IMR-90 (cell line): ENCODE measurements around the gene SIPA1L3.

Source experiments
- CTCF ChIP-seq: conservative IDR thresholded peaks from 2 replicates; pipeline ENCODE4 v1.5.1; 2012; ENCODE audit warnings: mild to moderate bottlenecking, low read depth, low read length, improper control_type of control experiment
- ELK1 ChIP-seq: fragments of 150-350 bp; IDR thresholded peaks from 2 replicates; pipeline ENCODE4 v1.6.1; 2016; ENCODE audit warnings: low read depth, mild to moderate bottlenecking, low read length, moderate library complexity, borderline replicate concordance
- MXI1 ChIP-seq: IDR thresholded peaks from 2 replicates; pipeline ENCODE4 v1.6.1; 2012; ENCODE audit warnings: low read depth, mild to moderate bottlenecking, low read length, moderate library complexity, borderline replicate concordance
- POLR2A ChIP-seq: IDR thresholded peaks from 2 replicates; pipeline ENCODE4 v1.6.1; 2012; ENCODE audit warnings: mild to moderate bottlenecking, low read depth, low read length
- RCOR1 ChIP-seq: IDR thresholded peaks from 2 replicates; pipeline ENCODE4 v1.6.1; 2012; ENCODE audit warnings: mild to moderate bottlenecking, low read length, improper control_type of control experiment; ENCODE audit not compliant: insufficient replicate concordance
- RFX5 ChIP-seq: IDR thresholded peaks from 2 replicates; pipeline ENCODE4 v1.8.0; 2012; ENCODE audit warnings: low read depth, mild to moderate bottlenecking, low read length, moderate library complexity

- TF ChIP-seq CTCF: no peak
- no peak for TF ChIP-seq RFX5
- TF ChIP-seq POLR2A: no peak
- no peak for TF ChIP-seq RCOR1
- no peak for TF ChIP-seq MXI1
- TF ChIP-seq ELK1: no peak
Measured at GRCh38 chr19:38191747-38192146, 284.7 kb downstream of the SIPA1L3 start.
